ENCODE data around the gene ADAM8. TPM values are rescaled to one million over a fixed set of nuclear protein-coding genes. Genes with fewer than 3 reads are reported as not detected.
"Not testable (repeated sequence)": the region's sequence is repeated elsewhere in the genome, so short reads cannot be mapped to it uniquely, and the experiment has no call there.

ADAM8 gene
- total and polyA plus RNA-seq, 4 donors: 1.0 to 17.0 (median 6.3) TPM

DNA sequence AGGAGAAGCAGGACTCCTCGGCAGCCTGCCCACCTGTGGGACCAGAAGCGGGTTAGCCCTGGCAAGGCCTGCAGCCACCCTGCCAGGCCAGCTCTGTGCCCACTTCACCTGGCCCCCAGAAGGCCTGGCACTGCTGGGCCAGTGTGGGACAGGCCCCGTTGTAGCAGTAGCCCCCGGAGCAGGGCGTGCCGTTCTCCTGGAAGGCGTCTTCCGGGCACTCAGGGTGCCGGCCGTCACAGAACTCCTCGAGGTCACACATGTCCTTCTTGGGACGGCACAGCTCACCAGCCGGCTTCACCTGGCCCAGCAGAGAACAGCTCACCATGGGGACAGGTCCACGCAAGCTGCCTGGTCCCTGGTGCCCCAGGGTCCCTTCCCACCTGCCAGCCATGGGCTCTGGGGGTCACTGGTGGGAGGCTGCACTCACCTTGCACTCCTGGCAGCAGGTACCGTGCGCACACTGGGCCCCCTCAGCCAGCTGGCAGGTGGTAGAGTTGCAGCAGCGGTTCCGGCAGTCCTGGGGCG is 5.8 kb downstream of the ADAM8 start:
- H3K36me3 ChIP-seq (ENCODE audit: control insufficient read depth in 1 of 2, insufficient read depth in 2 of 2, low read length in 1 of 2): no peaks in the 10 kb centered on the region

DNA sequence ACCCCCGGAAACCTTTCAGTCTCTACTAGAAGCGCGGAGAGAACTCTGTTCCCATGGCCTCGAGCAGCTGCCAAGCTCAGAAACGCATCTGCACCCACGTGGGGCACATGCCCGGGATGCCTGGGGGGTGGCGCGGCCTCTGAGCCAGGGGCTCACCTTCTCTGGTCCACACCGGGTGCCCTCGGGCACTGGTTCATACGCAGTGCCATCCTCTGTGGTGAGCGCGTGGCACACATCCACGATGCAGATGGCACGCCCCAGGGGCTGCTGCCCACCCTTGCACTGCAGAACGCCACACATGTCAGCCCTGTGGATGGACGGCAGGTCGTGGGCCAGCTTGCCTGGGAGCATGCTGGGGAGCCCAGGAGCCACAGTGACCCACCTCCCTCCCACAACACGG is 6.5 kb downstream of the ADAM8 start:
- Histone ChIP-seq H3K36me3 (ENCODE audit: control insufficient read depth in 1 of 2, insufficient read depth in 2 of 2, low read length in 1 of 2) (no peaks in the 10 kb centered on the region), H3K27ac (ENCODE audit: low read depth in 1 of 2, low read length in 2 of 2) (no peak overlapping the region), H3K9me3 (ENCODE audit: control insufficient read depth, low read length) (no peaks in the 10 kb centered on the region), H3K4me1 (ENCODE audit: control insufficient read depth in 1 of 2, insufficient read depth in 2 of 2, low read length in 2 of 2) (no peaks in the 10 kb centered on the region), H3K4me3 (ENCODE audit: low read length in 2 of 2) (no peak overlapping the region), H3K27me3 (ENCODE audit: control insufficient read depth in 1 of 2, insufficient read depth in 2 of 2, low read length in 1 of 2) (no peaks in the 10 kb centered on the region)
- WGBS, 2 donors: 90 to 91% methylated on average over 20 of the region's 20 CpGs
- no peak for ATAC-seq (ENCODE audit: low FRiP score)
- no peak for DNase-seq
- intact Hi-C loops (cut with DNase I): no loop called here

More for the DNA sequence above, 5.8 kb downstream of the ADAM8 start:
- no peaks in the 10 kb centered on the region for H3K4me1 ChIP-seq (ENCODE audit: control insufficient read depth in 1 of 2, insufficient read depth in 2 of 2, low read length in 2 of 2)
- no peak overlapping the region for H3K27ac ChIP-seq (ENCODE audit: low read depth in 1 of 2, low read length in 2 of 2)
- no peak overlapping the region for H3K4me3 ChIP-seq (ENCODE audit: low read length in 2 of 2)
- no peaks in the 10 kb centered on the region for H3K9me3 ChIP-seq (ENCODE audit: control insufficient read depth, low read length)
- DNase-seq (no peak), ATAC-seq (ENCODE audit: low FRiP score) (no peak)
- WGBS, 2 donors: 92% methylated on average over 19 of the region's 19 CpGs
- intact Hi-C loops (cut with DNase I): no loop called here
- no peaks in the 10 kb centered on the region for H3K27me3 ChIP-seq (ENCODE audit: control insufficient read depth in 1 of 2, insufficient read depth in 2 of 2, low read length in 1 of 2)

DNA sequence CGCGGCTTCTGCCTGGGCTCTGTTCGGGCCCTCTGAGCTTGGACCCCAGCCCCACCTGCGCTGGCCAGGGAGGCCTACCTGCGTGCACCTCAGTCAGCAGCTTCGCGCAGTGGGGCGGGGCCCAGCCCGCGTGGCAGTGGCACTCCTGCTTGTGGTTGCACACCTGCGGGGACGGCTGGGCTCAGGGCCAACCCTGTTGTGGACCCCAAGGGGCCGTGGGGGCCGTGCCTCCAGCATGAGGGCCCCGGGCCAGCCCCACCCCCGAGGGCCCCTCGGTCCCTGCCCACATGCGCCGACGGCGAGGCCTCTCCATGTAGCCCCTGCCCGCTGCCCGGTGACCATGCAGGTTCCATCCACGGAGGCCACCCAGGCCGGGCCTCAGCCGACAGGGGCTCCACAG is 7.3 kb downstream of the ADAM8 start:
- intact Hi-C loops (cut with DNase I): no loop called here
- Histone ChIP-seq H3K36me3 (ENCODE audit: control insufficient read depth in 1 of 2, insufficient read depth in 2 of 2, low read length in 1 of 2) (no peaks in the 10 kb centered on the region), H3K27me3 (ENCODE audit: control insufficient read depth in 1 of 2, insufficient read depth in 2 of 2, low read length in 1 of 2) (no peaks in the 10 kb centered on the region), H3K4me1 (ENCODE audit: control insufficient read depth in 1 of 2, insufficient read depth in 2 of 2, low read length in 2 of 2) (no peaks in the 10 kb centered on the region), H3K9me3 (ENCODE audit: control insufficient read depth, low read length) (no peaks in the 10 kb centered on the region), H3K4me3 (ENCODE audit: low read length in 2 of 2) (no peak overlapping the region), H3K27ac (ENCODE audit: low read depth in 1 of 2, low read length in 2 of 2) (no peak overlapping the region)
- ATAC-seq (ENCODE audit: low FRiP score) (no peak), DNase-seq (no peak)
- WGBS, 2 donors: 89 to 91% methylated on average over 26 of the region's 26 CpGs

DNA sequence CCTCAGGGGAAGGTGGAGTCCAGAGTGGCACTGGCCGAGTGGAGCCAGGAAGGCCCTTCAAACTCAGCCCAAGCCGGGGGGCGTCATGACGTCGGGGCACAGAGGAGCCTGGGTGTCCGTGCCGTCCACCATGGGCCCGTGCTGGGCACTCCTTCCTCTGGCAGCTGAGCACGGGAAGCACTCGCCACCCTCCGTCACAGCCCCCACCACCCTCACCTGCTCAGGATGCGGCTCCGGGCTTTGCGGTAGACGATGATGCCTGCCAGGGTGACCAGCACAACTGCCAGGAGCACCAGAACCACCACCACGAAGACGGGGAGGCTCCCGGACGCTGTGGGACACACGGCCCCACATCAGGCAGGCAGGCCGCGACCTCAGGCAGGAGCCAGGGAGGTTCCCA is 8.1 kb downstream of the ADAM8 start:
- ATAC-seq (ENCODE audit: low FRiP score) (no peak), DNase-seq (no peak)
- Histone ChIP-seq H3K9me3 (ENCODE audit: control insufficient read depth, low read length) (no peaks in the 10 kb centered on the region), H3K36me3 (ENCODE audit: control insufficient read depth in 1 of 2, insufficient read depth in 2 of 2, low read length in 1 of 2) (no peaks in the 10 kb centered on the region), H3K4me1 (ENCODE audit: control insufficient read depth in 1 of 2, insufficient read depth in 2 of 2, low read length in 2 of 2) (no peaks in the 10 kb centered on the region), H3K4me3 (ENCODE audit: low read length in 2 of 2) (no peak overlapping the region), H3K27me3 (ENCODE audit: control insufficient read depth in 1 of 2, insufficient read depth in 2 of 2, low read length in 1 of 2) (no peaks in the 10 kb centered on the region), H3K27ac (ENCODE audit: low read depth in 1 of 2, low read length in 2 of 2) (no peak overlapping the region)
- intact Hi-C loops (cut with DNase I): no loop called here
- 93 to 95% methylated on average over 22 of the region's 22 CpGs for WGBS, 2 donors

DNA sequence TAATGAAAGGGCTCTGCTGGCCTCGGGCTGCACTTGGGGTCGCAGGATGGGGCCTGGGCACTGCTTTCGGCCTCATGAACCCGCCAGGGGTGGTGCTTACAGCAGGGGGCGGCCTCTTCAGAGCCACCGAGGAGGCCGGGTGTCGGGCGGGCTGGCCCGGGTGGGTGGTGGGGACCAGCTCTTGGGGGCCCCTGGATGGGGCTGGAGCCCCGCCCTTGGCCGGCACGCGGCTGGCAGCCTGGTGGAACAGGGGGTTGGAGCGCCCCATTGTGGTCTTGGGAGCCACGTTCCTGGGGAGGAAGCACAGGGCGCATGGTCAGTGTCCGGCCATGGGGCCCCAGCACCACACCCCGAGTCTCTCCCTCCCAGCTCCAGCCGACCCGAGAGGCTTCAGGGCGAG is 8.8 kb downstream of the ADAM8 start:
- Histone ChIP-seq H3K4me3 (ENCODE audit: low read length in 2 of 2) (no peak overlapping the region), H3K27ac (ENCODE audit: low read depth in 1 of 2, low read length in 2 of 2) (no peak overlapping the region), H3K4me1 (ENCODE audit: control insufficient read depth in 1 of 2, insufficient read depth in 2 of 2, low read length in 2 of 2) (no peaks in the 10 kb centered on the region), H3K36me3 (ENCODE audit: control insufficient read depth in 1 of 2, insufficient read depth in 2 of 2, low read length in 1 of 2) (no peaks in the 10 kb centered on the region), H3K9me3 (ENCODE audit: control insufficient read depth, low read length) (no peaks in the 10 kb centered on the region), H3K27me3 (ENCODE audit: control insufficient read depth in 1 of 2, insufficient read depth in 2 of 2, low read length in 1 of 2) (no peaks in the 10 kb centered on the region)
- DNase-seq: no peak
- 91 to 93% methylated on average over 22 of the region's 22 CpGs for WGBS, 2 donors
- ATAC-seq (ENCODE audit: low FRiP score): no peak
- intact Hi-C loops (cut with DNase I): no loop called here

DNA sequence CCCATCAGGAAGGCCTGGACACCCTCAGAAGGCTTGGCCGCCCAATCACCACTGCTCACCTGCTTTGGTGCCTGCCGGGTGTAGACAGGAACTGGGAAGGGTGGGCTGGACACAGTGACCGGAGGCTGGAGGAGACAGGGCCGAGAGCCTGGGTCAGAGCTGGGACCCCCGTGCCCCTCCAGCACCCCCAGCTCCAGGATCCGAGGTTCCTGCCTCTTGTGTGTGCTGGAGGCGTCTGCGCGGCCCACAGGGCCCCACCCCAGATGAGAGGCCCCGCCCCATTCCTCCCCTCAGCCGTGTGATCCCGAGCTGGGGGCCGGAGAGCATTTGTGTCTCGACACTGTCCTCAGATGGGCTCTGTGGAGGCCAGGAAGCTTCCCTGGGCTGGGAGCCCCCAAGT is 9.4 kb downstream of the ADAM8 start:
- H3K4me1 ChIP-seq (ENCODE audit: control insufficient read depth in 1 of 2, insufficient read depth in 2 of 2, low read length in 2 of 2): no peaks in the 10 kb centered on the region
- no peak for DNase-seq
- no peak overlapping the region for H3K4me3 ChIP-seq (ENCODE audit: low read length in 2 of 2)
- no peaks in the 10 kb centered on the region for H3K27me3 ChIP-seq (ENCODE audit: control insufficient read depth in 1 of 2, insufficient read depth in 2 of 2, low read length in 1 of 2)
- no peak for ATAC-seq (ENCODE audit: low FRiP score)
- 83 to 84% methylated on average over 14 of the region's 14 CpGs for WGBS, 2 donors
- intact Hi-C loops (cut with DNase I): no loop called here
- H3K9me3 ChIP-seq (ENCODE audit: control insufficient read depth, low read length): no peaks in the 10 kb centered on the region
- no peak overlapping the region for H3K27ac ChIP-seq (ENCODE audit: low read depth in 1 of 2, low read length in 2 of 2)
- H3K36me3 ChIP-seq (ENCODE audit: control insufficient read depth in 1 of 2, insufficient read depth in 2 of 2, low read length in 1 of 2): no peaks in the 10 kb centered on the region

DNA sequence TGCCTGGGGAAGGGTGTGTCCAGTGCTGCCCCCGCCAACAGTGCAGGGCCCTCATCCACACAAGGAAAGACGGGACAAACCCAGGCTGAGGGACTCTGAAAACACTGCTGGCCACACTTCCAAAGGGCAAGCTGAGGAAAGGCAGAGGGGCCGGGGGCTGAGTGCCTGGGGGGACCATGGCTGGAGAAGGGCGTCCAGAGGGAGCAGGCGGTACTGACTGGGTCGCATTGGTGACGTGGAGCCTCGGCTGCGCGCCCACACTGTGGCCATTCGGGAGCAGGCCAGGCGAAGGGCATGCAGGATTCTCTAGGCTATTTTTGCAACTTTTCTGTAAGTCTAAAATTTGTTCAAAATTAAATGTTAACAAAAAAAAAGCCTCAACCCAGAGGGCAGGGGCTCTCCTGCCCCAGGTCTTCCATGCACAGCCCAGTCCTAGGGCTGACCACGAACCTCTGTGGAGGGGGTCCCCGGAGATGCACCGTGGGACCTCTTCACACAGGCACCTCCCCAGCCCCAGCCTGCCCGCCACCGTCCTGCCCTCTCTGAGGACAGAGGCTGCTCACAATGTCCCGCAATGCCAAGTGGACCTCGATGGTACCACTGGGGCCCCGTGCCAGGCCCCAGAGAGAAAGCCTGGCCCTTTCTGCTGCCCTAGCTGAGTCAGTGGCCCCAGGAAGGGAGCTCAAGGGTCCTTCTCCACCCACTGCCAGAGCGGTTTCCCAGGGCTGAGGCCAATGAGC is 10.4 kb downstream of the ADAM8 start:
- 89 to 91% methylated on average over 21 of the region's 21 CpGs for WGBS, 2 donors
- no peaks in the 10 kb centered on the region for H3K9me3 ChIP-seq (ENCODE audit: control insufficient read depth, low read length)
- no peak overlapping the region for H3K27ac ChIP-seq (ENCODE audit: low read depth in 1 of 2, low read length in 2 of 2)
- ATAC-seq (ENCODE audit: low FRiP score) (no peak), DNase-seq (no peak)
- no peaks in the 10 kb centered on the region for H3K27me3 ChIP-seq (ENCODE audit: control insufficient read depth in 1 of 2, insufficient read depth in 2 of 2, low read length in 1 of 2)
- H3K36me3 ChIP-seq (ENCODE audit: control insufficient read depth in 1 of 2, insufficient read depth in 2 of 2, low read length in 1 of 2): no peaks in the 10 kb centered on the region
- no peak overlapping the region for H3K4me3 ChIP-seq (ENCODE audit: low read length in 2 of 2)
- intact Hi-C loops (cut with DNase I): no loop called here
- no peaks in the 10 kb centered on the region for H3K4me1 ChIP-seq (ENCODE audit: control insufficient read depth in 1 of 2, insufficient read depth in 2 of 2, low read length in 2 of 2)

DNA sequence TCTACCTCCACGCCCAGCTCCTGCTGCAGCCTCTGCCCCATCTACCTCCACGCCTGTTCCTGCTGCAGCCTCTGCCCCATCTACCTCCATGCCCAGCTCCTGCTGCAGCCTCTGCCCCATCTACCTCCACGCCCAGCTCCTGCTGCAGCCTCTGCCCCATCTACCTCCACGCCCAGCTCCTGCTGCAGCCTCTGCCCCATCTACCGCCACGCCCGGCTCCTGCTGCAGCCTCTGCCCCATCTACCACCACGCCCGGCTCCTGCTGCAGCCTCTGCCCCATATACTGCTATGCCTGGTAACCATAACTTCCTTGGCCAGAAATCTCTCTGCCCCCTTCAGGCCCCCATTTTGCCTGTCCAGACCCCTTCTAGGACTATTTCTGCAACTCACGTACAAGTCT is 11.6 kb downstream of the ADAM8 start:
- intact Hi-C loops (cut with DNase I); H3K9me3 ChIP-seq (ENCODE audit: control insufficient read depth, low read length); H3K4me1 ChIP-seq (ENCODE audit: control insufficient read depth in 1 of 2, insufficient read depth in 2 of 2, low read length in 2 of 2); H3K27me3 ChIP-seq (ENCODE audit: control insufficient read depth in 1 of 2, insufficient read depth in 2 of 2, low read length in 1 of 2); H3K4me3 ChIP-seq (ENCODE audit: low read length in 2 of 2); ATAC-seq (ENCODE audit: low FRiP score); DNase-seq; H3K27ac ChIP-seq (ENCODE audit: low read depth in 1 of 2, low read length in 2 of 2); H3K36me3 ChIP-seq (ENCODE audit: control insufficient read depth in 1 of 2, insufficient read depth in 2 of 2, low read length in 1 of 2): not testable (repeated sequence)
- WGBS, 2 donors: 88 to 89% methylated on average over 10 of the region's 10 CpGs

DNA sequence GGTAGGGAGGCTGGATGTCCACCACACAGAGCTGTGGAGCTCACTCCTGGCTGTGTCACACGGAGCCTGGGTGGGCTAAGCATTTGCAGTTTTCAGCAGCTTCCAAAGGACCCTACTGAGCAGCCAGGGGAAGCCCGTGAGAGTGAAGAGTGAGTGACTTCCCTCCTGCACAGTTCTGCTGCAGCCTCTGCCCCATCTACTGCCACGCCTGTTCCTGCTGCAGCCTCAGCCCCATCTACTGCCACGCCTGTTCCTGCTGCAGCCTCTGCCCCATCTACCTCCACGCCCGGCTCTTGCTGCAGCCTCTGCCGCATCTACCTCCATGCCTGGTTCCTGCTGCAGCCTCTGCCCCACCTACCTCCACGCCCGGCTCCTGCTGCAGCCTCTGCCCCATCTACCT is 12.2 kb downstream of the ADAM8 start:
- H3K27ac ChIP-seq (ENCODE audit: low read depth in 1 of 2, low read length in 2 of 2): no peak overlapping the region
- intact Hi-C loops (cut with DNase I): no loop called here
- no peaks in the 10 kb centered on the region for H3K9me3 ChIP-seq (ENCODE audit: control insufficient read depth, low read length)
- ATAC-seq (ENCODE audit: low FRiP score) (no peak), DNase-seq (no peak)
- H3K36me3 ChIP-seq (ENCODE audit: control insufficient read depth in 1 of 2, insufficient read depth in 2 of 2, low read length in 1 of 2): no peaks in the 10 kb centered on the region
- no peak overlapping the region for H3K4me3 ChIP-seq (ENCODE audit: low read length in 2 of 2)
- WGBS, 2 donors: 85 to 87% methylated on average over 9 of the region's 9 CpGs
- no peaks in the 10 kb centered on the region for H3K27me3 ChIP-seq (ENCODE audit: control insufficient read depth in 1 of 2, insufficient read depth in 2 of 2, low read length in 1 of 2)
- no peaks in the 10 kb centered on the region for H3K4me1 ChIP-seq (ENCODE audit: control insufficient read depth in 1 of 2, insufficient read depth in 2 of 2, low read length in 2 of 2)

Measured in aorta (tissue), 5 donors.